PC-3 (cell line): ENCODE results near the gene GNB2. TPM values are rescaled to one million over a fixed set of nuclear protein-coding genes. Genes with fewer than 3 reads are reported as not detected.
"Not testable (repeated sequence)": the region's sequence is repeated elsewhere in the genome, so short reads cannot be mapped to it uniquely, and the experiment has no call there.

Experiments
- ATAC-seq: fragments of 200-7000 bp; cut with Tn5 transposase; 2 replicates; pipeline ENCODE4 v1.9.1; 2020; ENCODE audit warnings: mild to moderate bottlenecking, moderate library complexity
- BruUV-seq: library from RNA; stranded (reverse); fragments of 400-500 nt; replicated peaks from 2 replicates; lab custom pipeline; 2021; lab: Mats Ljungman, UMichigan
- CTCF ChIA-PET: fragments of 300-600 bp; sonication (Branson Sonifier 250); formaldehyde crosslinking; loops from one replicate; lab custom pipeline; 2022; ENCODE audit warnings: antibody characterized with exemption; lab: Charles Lee
- POLR2A ChIA-PET: fragments of 300-600 bp; sonication (Branson Sonifier 250); formaldehyde crosslinking; loops from one replicate; lab custom pipeline; 2022; ENCODE audit warnings: antibody characterized with exemption; ENCODE audit not compliant: unreplicated experiment; lab: Charles Lee
- DNase-seq: peaks from one replicate; pipeline ENCODE4 v3.0.0-alpha.2; 2015
- H2AFZ ChIP-seq: fragments of 300-600 bp; sonication (generic); 2 replicates; pipeline ENCODE4 v1.6.0; 2016; ENCODE audit warnings: antibody characterized with exemption, low read length
- H3F3A ChIP-seq: fragments of 300-600 bp; sonication (generic); one replicate; pipeline ENCODE4 v1.6.0; 2017; ENCODE audit warnings: antibody characterized with exemption, low read length, control low read depth, mild to moderate bottlenecking; ENCODE audit not compliant: unreplicated experiment
- H3K27ac ChIP-seq: fragments of 300-600 bp; sonication (generic); 2 replicates; pipeline ENCODE4 v1.5.1; 2016; ENCODE audit warnings: mild to moderate bottlenecking, low read length
- H3K27me3 ChIP-seq: fragments of 300-600 bp; sonication (generic); 2 replicates; pipeline ENCODE4 v1.6.1; 2016; ENCODE audit warnings: low read length, mixed read lengths
- H3K36me3 ChIP-seq: fragments of 300-600 bp; sonication (generic); 2 replicates; pipeline ENCODE4 v1.6.1; 2016; ENCODE audit warnings: low read depth, mixed run types, low read length, mixed read lengths
- H3K4me1 ChIP-seq: fragments of 300-600 bp; sonication (generic); 2 replicates; pipeline ENCODE4 v1.5.1; 2016; ENCODE audit warnings: low read length; ENCODE audit not compliant: insufficient read depth
- H3K4me2 ChIP-seq: fragments of 300-600 bp; sonication (generic); 2 replicates; pipeline ENCODE4 v1.6.0; 2016; ENCODE audit warnings: low read length
- H3K4me3 ChIP-seq: fragments of 300-600 bp; sonication (generic); 2 replicates; pipeline ENCODE4 v1.5.1; 2016; ENCODE audit warnings: mild to moderate bottlenecking, low read length, mixed read lengths
- H3K79me2 ChIP-seq: fragments of 300-600 bp; sonication (generic); 2 replicates; pipeline ENCODE4 v1.6.1; 2017; ENCODE audit warnings: low read length, mixed read lengths
- H3K9ac ChIP-seq: fragments of 300-600 bp; sonication (generic); 2 replicates; pipeline ENCODE4 v1.6.0; 2016; ENCODE audit warnings: mild to moderate bottlenecking, low read length
- H3K9me2 ChIP-seq: fragments of 300-600 bp; sonication (generic); replicated peaks from 2 replicates; pipeline ENCODE4 v1.6.1; 2016; ENCODE audit warnings: mixed run types, low read length, mixed read lengths
- H3K9me3 ChIP-seq: fragments of 300-600 bp; sonication (generic); 2 replicates; pipeline ENCODE4 v1.6.1; 2016; ENCODE audit warnings: low read length, mixed read lengths
- H4K20me1 ChIP-seq: fragments of 300-600 bp; sonication (generic); 2 replicates; pipeline ENCODE4 v1.6.1; 2016; ENCODE audit warnings: low read length, mixed read lengths
- EZH2 ChIP-seq: fragments of 300-600 bp; sonication (generic); IDR thresholded peaks from one replicate; pipeline ENCODE4 v1.6.1; 2017; ENCODE audit warnings: antibody characterized with exemption, mild to moderate bottlenecking, low read length; ENCODE audit not compliant: unreplicated experiment
- EZH2phosphoT487 ChIP-seq: fragments of 300-600 bp; sonication (generic); IDR thresholded peaks from 2 replicates; pipeline ENCODE4 v1.6.1; 2018; ENCODE audit warnings: mild to moderate bottlenecking, antibody characterized with exemption, low read length, borderline replicate concordance
- intact Hi-C: fragments of 100-400 bp; cut with micrococcal nuclease; formaldehyde crosslinking; loops from 2 replicates; pipeline ENCODE4 v1.9.0; 2023
- total RNA-seq: library from RNA; depleted of rRNA; stranded (reverse); fragments of >200 nt; gene quantifications from 2 replicates; pipeline ENCODE4 v1.2.3, GENCODE V29; 2014
- TF ChIP-seq, protein P1 (sequence below): fragments of 300-600 bp; sonication (generic); conservative IDR thresholded peaks from 2 replicates; pipeline ENCODE4 v1.5.1; 2017; ENCODE audit warnings: antibody characterized with exemption, low read depth, mild to moderate bottlenecking, low read length

GNB2 gene
- total RNA-seq, 1 experiment from 2014 or later = 164 TPM

DNA sequence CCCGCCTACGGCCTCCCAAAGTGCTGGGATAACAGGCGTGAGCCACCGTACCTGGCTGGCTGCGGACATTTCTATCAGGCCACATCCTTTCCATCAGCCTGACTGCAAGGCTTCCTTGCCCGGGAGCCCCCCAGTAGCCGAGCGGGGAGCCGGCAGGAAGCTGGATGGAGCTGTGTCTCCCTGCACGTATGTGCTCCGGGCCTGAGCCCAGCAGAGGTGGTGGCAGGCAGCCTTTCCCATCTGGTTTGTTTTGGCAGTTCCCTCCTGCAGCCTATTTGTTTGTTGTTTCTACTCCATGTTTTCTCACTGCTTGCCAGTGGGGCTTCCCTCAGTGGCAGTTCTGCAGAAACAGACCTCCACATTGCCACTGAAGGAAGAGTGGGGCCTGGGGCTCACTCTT, 37.8 kb downstream of the GNB2 start:
- Histone ChIP-seq H3K4me2 (no peak overlapping the region), H4K20me1 (peaks cover 6% of the 10 kb centered on the region), H2AFZ (no peak overlapping the region), H3K27ac (no peak overlapping the region), H3K9me3 (no peaks in the 10 kb centered on the region), H3F3A (no peaks in the 10 kb centered on the region), H3K79me2 (peaks cover 22% of the 10 kb centered on the region), H3K4me1 (peaks cover 6% of the 10 kb centered on the region), H3K27me3 (no peaks in the 10 kb centered on the region), H3K4me3 (no peak overlapping the region), H3K36me3 (no peaks in the 10 kb centered on the region), H3K9me2 (no peaks in the 10 kb centered on the region), H3K9ac (no peak overlapping the region)
- BruUV-seq = no TSS peak
- ATAC-seq (no peak), DNase-seq (no peak)
- intact Hi-C loops = no loop called here
- ChIA-PET CTCF (no interaction called here), POLR2A (no interaction called here)
- TF ChIP-seq, protein P1, sequence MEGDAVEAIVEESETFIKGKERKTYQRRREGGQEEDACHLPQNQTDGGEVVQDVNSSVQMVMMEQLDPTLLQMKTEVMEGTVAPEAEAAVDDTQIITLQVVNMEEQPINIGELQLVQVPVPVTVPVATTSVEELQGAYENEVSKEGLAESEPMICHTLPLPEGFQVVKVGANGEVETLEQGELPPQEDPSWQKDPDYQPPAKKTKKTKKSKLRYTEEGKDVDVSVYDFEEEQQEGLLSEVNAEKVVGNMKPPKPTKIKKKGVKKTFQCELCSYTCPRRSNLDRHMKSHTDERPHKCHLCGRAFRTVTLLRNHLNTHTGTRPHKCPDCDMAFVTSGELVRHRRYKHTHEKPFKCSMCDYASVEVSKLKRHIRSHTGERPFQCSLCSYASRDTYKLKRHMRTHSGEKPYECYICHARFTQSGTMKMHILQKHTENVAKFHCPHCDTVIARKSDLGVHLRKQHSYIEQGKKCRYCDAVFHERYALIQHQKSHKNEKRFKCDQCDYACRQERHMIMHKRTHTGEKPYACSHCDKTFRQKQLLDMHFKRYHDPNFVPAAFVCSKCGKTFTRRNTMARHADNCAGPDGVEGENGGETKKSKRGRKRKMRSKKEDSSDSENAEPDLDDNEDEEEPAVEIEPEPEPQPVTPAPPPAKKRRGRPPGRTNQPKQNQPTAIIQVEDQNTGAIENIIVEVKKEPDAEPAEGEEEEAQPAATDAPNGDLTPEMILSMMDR = no peak
- no peak for TF ChIP-seq EZH2
- TF ChIP-seq EZH2phosphoT487 = no peak

GRCh38 chr7:100714725-100715124, 41.2 kb downstream of the GNB2 start:
- no peak for DNase-seq
- no peak overlapping the region for H3K9ac ChIP-seq
- ChIA-PET CTCF (interaction anchor here (0.7 kb wide), 1 partner anchor 23 kb away, joined by 6 read pairs; no protein-coding TSS in a partner anchor), POLR2A (no interaction called here)
- TF ChIP-seq, protein P1 = no peak
- TF ChIP-seq EZH2phosphoT487 (no peak), EZH2 (no peak)
- H3K4me2 ChIP-seq = no peak overlapping the region
- no peak overlapping the region for H2AFZ ChIP-seq
- no peaks in the 10 kb centered on the region for H3K9me2 ChIP-seq
- no peaks in the 10 kb centered on the region for H4K20me1 ChIP-seq
- intact Hi-C loops = no loop called here
- no peak for ATAC-seq
- H3K27me3 ChIP-seq = no peaks in the 10 kb centered on the region
- H3K36me3 ChIP-seq = no peaks in the 10 kb centered on the region
- no peak overlapping the region for H3K27ac ChIP-seq
- no peak overlapping the region for H3K4me3 ChIP-seq
- H3F3A ChIP-seq = no peaks in the 10 kb centered on the region
- H3K79me2 ChIP-seq = no peaks in the 10 kb centered on the region
- no peaks in the 10 kb centered on the region for H3K4me1 ChIP-seq
- BruUV-seq = no TSS peak
- H3K9me3 ChIP-seq = no peaks in the 10 kb centered on the region

- H3K4me2 ChIP-seq, POLR2A ChIA-PET, CTCF ChIA-PET, H3F3A ChIP-seq, H3K9me2 ChIP-seq, H3K9me3 ChIP-seq, H3K9ac ChIP-seq, H3K4me1 ChIP-seq, ATAC-seq, H3K79me2 ChIP-seq, intact Hi-C loops, DNase-seq, H3K27ac ChIP-seq, H4K20me1 ChIP-seq, H3K4me3 ChIP-seq, BruUV-seq, H2AFZ ChIP-seq, H3K36me3 ChIP-seq, H3K27me3 ChIP-seq: not testable (repeated sequence)
Observed at GRCh38 chr7:100717073-100717472, 43.5 kb downstream of the GNB2 start.
